Measurements from ENCODE around the gene INVS.
"Not testable (repeated sequence)": the region's sequence is repeated elsewhere in the genome, so short reads cannot be mapped to it uniquely, and the experiment has no call there.

The INVS gene

GRCh38 chr9:100322954-100323536, 224.0 kb downstream of the INVS start:
- DNase-seq (ENCODE audit: low spot score): no peak

- DNase-seq (ENCODE audit: low spot score): no peak
These were observed 225.7 kb downstream of the INVS start for GRCh38 chr9:100324594-100325200.

GRCh38 chr9:100338736-100339135, 239.7 kb downstream of the INVS start:
- DNase-seq (ENCODE audit: low spot score): not testable (repeated sequence)

- DNase-seq (ENCODE audit: low spot score): no peak
These were observed 241.2 kb downstream of the INVS start for GRCh38 chr9:100340224-100340623.

- DNase-seq (ENCODE audit: low spot score): no peak
These were observed 242.8 kb downstream of the INVS start for GRCh38 chr9:100341889-100342288.

- DNase-seq (ENCODE audit: low spot score): no peak
These were observed 247.8 kb downstream of the INVS start for GRCh38 chr9:100346836-100347235.

- DNase-seq (ENCODE audit: low spot score): no peak
These were observed 251.1 kb downstream of the INVS start for GRCh38 chr9:100350188-100350587.

All from ecto neural progenitor cell (in vitro differentiated cells).